Ishikawa (cell line): Measurements from ENCODE around the gene SAMD3.

ENCODE experiments used
- CREB1 ChIP-seq: IDR thresholded peaks from 2 replicates; pipeline ENCODE4 v1.6.1; 2012; ENCODE audit warnings: low read depth
- EP300 ChIP-seq: IDR thresholded peaks from 2 replicates; pipeline ENCODE4 v1.6.1; 2012; ENCODE audit warnings: borderline replicate concordance
- NFIC ChIP-seq: IDR thresholded peaks from 2 replicates; pipeline ENCODE4 v1.6.1; 2012
- TAF1 ChIP-seq: IDR thresholded peaks from 2 replicates; pipeline ENCODE4 v1.6.1; 2012; ENCODE audit warnings: low read depth, mild to moderate bottlenecking
- TEAD4 ChIP-seq: IDR thresholded peaks from 2 replicates; pipeline ENCODE4 v1.6.1; 2012
- USF1 ChIP-seq: IDR thresholded peaks from 2 replicates; pipeline ENCODE4 v1.6.1; 2012
- ZBTB7A ChIP-seq: IDR thresholded peaks from 2 replicates; pipeline ENCODE4 v1.6.1; 2012; ENCODE audit warnings: low read depth

DNA sequence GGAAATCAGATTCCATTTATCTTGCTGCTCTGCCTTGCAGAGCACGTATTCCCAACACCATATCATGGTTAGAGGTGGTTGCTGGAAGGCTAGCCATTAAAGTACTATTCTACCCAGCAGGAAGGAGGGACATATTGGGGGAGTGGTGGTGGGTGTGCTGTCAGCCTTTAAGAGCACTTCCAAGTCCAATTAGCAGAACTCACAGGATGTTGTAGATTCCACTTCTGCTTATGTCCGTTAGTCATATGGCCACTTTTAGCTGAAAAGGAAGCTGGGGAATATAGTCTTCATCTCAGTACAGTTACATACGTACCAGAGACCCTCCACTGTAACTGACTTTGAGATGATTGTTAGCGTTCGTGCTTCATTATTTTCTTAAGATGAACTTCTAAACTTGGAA, 94.4 kb downstream of the SAMD3 start:
- TF ChIP-seq USF1 (no peak), CREB1 (no peak), TAF1 (no peak), NFIC (no peak), TEAD4 (no peak), ZBTB7A (no peak), EP300 (no peak)
